ENCODE measurements around the gene SLC26A5.

DNA sequence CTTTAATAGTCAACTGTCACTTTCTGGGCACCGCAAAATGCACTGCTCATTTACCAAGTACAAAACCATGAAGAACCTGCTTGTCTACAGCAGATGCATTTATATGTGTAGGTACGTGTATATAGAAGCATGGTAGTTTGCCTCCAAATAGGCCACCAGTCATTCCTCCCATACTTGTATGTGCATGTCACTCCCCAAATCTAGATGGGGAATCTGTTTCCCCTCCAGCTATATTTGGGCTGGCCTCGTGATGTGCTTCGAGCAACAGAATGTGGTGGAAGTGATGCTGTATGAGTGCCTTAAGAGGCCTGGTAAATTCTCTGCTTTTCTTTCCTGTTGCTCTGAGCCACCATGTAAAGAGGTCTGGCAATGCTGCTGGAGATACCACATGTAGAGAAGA lies 51.4 kb downstream of the SLC26A5 start:
- TF ChIP-seq, protein P1, sequence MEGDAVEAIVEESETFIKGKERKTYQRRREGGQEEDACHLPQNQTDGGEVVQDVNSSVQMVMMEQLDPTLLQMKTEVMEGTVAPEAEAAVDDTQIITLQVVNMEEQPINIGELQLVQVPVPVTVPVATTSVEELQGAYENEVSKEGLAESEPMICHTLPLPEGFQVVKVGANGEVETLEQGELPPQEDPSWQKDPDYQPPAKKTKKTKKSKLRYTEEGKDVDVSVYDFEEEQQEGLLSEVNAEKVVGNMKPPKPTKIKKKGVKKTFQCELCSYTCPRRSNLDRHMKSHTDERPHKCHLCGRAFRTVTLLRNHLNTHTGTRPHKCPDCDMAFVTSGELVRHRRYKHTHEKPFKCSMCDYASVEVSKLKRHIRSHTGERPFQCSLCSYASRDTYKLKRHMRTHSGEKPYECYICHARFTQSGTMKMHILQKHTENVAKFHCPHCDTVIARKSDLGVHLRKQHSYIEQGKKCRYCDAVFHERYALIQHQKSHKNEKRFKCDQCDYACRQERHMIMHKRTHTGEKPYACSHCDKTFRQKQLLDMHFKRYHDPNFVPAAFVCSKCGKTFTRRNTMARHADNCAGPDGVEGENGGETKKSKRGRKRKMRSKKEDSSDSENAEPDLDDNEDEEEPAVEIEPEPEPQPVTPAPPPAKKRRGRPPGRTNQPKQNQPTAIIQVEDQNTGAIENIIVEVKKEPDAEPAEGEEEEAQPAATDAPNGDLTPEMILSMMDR (conservative IDR thresholded peaks at IDR 0.05; ENCODE audit: low read depth, low read length) = no peak
- TF ChIP-seq EZH2 (IDR thresholded peaks at IDR 0.05; ENCODE audit: low read length, unreplicated experiment) = no peak
